ENCODE results near the gene EPHA8. TPM values are rescaled to one million over a fixed set of nuclear protein-coding genes. Genes with fewer than 3 reads are reported as not detected.

EPHA8 gene
- total and polyA plus RNA-seq, 9 of the 15 experiments (the other 6 are each of a cell fraction or from before 2014, with no cell fraction given): not detected

DNA sequence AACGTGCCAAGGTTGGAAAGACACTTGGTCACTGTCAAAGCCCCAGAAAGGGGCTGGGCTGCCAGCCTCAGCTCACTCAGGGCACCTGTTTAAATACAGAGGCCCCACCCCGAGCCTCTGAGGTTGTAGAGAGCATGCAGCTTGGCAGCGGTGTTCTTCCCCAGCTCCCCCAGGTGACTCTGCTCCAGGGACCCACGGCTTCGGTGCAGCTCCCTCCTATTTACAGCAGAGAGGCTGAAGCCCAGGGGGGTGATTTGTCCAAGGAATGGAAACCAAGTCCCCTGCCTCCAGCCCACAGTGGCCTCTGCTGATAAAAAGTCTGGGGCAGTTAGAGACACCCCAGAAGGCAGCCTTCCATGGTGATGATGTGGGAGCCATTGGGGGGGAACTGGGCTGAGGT lies 64.0 kb downstream of the EPHA8 start:
- DNase-seq (ENCODE audit: extremely low read depth in 1 of 4, low spot score in 3 of 4) (no peak), FAIRE-seq (no peak), ATAC-seq (no peak)
- no peaks in the 10 kb centered on the region for H3K9me3 ChIP-seq (replicated peaks; ENCODE audit: control insufficient read depth, insufficient read depth, low read depth, low read length)
- TF ChIP-seq ESRRB (CRISPR knock-in tag; IDR thresholded peaks at IDR 0.05; ENCODE audit: borderline replicate concordance): no peak
- TF ChIP-seq HOXB6 (CRISPR knock-in tag; IDR thresholded peaks at IDR 0.05; ENCODE audit: borderline replicate concordance): no peak
- TF ChIP-seq SLC30A9 (CRISPR knock-in tag; IDR thresholded peaks at IDR 0.05): no peak
- no peak for TF ChIP-seq KLF13 (tag; IDR thresholded peaks at IDR 0.05; ENCODE audit: borderline replicate concordance, low read depth)
- POLR2A ChIA-PET: interaction anchor here (0.6 to 1.8 kb wide), 2 partner anchors 9 to 16 kb away, joined by 4 to 5 read pairs; partner anchors contain the start of gene C1QA
- no TSS peak for BruUV-seq (replicated peaks)
- H3K4me1 ChIP-seq (replicated peaks in 1 of 2; ENCODE audit: control insufficient read depth in 2 of 2, insufficient read depth in 2 of 2, low read length in 2 of 2): no peaks in the 10 kb centered on the region
- 0% methylated on average over 5 of the region's 5 CpGs for WGBS (ENCODE audit: insufficient coverage, low coverage, missing lambda C conversion rate)
- peaks cover 18 to 70% of the 10 kb centered on the region in 2 experiments for H3K27me3 ChIP-seq (ENCODE audit: control insufficient read depth in 2 of 2, insufficient read depth in 2 of 2, low read length in 2 of 2)
- in situ Hi-C loops (cut with MboI): no loop called here
- no peak overlapping the region for H3K27ac ChIP-seq (ENCODE audit: extremely low read depth, low read depth, low read length)
- H3K4me3 ChIP-seq: no peak overlapping the region
- no peak overlapping the region for H2AFZ ChIP-seq (ENCODE audit: low read depth, low read length)
- H4K20me1 ChIP-seq (replicated peaks; ENCODE audit: control insufficient read depth, insufficient read depth, low read length): peaks cover 16% of the 10 kb centered on the region
- intact Hi-C loops (cut with micrococcal nuclease): no loop called here
- CTCF ChIA-PET (ENCODE audit: low intra/inter-chr PET ratio): no interaction called here
- no peak overlapping the region for H3K9ac ChIP-seq (ENCODE audit: insufficient read depth in 1 of 2, low read depth in 2 of 2, low read length in 2 of 2)
- no peak overlapping the region for H3K4me2 ChIP-seq (ENCODE audit: insufficient read depth, low read length)
- no peaks in the 10 kb centered on the region for H3K9me1 ChIP-seq (ENCODE audit: control insufficient read depth, insufficient read depth, low read length)
- no peaks in the 10 kb centered on the region for H3K36me3 ChIP-seq (ENCODE audit: control insufficient read depth, insufficient read depth, low read length)
- no peaks in the 10 kb centered on the region for H3K79me2 ChIP-seq (ENCODE audit: control insufficient read depth, insufficient read depth, low read length)

DNA sequence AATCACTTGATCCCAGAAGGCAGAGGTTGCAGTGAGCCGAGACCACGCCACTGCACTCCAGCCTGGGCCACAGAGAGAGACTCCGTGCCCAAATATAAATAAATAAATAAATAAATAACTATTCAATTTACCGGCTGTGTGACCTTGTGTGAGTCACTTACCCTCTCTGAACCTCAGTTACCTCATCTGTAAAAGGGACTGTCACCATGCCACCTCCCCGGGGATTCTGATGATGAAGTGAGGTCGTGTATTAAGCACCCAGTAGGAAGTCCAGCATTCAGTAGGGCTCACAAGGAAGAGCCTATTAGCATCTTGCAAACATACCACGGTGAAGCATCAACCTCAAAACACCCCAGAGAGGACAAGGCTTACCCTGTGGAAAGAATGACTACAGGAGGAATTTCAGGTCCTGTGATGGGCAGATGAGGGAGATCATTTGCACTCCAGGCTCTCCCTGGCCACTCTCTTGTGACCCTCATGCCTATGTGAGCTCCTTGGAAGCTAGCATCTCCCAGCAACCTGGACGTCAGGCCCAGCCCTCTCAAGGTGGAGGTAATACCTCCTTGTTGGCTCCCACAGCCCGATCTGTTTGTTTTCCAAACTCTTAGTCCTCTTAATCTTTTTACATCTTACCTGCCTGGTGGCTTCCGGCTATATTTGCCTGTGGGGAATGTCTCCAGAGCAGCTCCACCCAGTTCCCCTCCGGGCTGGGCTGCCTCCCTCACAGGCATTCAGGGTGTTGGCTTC lies 65.6 kb downstream of the EPHA8 start:
- no peak overlapping the region for H3K27ac ChIP-seq (ENCODE audit: extremely low read depth, low read depth, low read length)
- H3K4me2 ChIP-seq (ENCODE audit: insufficient read depth, low read length): no peak overlapping the region
- DNase-seq (ENCODE audit: extremely low read depth in 1 of 4, low spot score in 3 of 4) (no peak), ATAC-seq (no peak), FAIRE-seq (no peak)
- H3K9me3 ChIP-seq (replicated peaks; ENCODE audit: control insufficient read depth, insufficient read depth, low read depth, low read length): no peaks in the 10 kb centered on the region
- ChIA-PET CTCF (ENCODE audit: low intra/inter-chr PET ratio) (no interaction called here), POLR2A (interaction anchor here (0.6 to 0.7 kb wide), 2 partner anchors 16 to 19 kb away, joined by 3 read pairs; no protein-coding TSS in a partner anchor)
- no peak for TF ChIP-seq ZFX (CRISPR knock-in tag; IDR thresholded peaks at IDR 0.05)
- TF ChIP-seq RBM25 (IDR thresholded peaks at IDR 0.05; ENCODE audit: low read depth, low read length, severe bottlenecking): peak; percentile 91
- TF ChIP-seq SIN3A (IDR thresholded peaks at IDR 0.05; ENCODE audit: borderline replicate concordance in 2 of 2, control insufficient read depth in 1 of 2, low read depth in 2 of 2, low read length in 2 of 2): no peak
- no peak for TF ChIP-seq ZC3H8 (IDR thresholded peaks at IDR 0.05)
- TF ChIP-seq ZFP36 (IDR thresholded peaks at IDR 0.05; ENCODE audit: low read depth, low read length, partially characterized antibody): peak; percentile 74
- TF ChIP-seq BCOR (IDR thresholded peaks at IDR 0.05): peak; percentile 76
- TF ChIP-seq KDM1A (IDR thresholded peaks at IDR 0.05): peak; percentile 8 to 32; a peak in 1 of 4 replicates
- peak; percentile 62 for TF ChIP-seq ADNP (tag; IDR thresholded peaks at IDR 0.05)
- no peak for TF ChIP-seq ZNF584 (CRISPR knock-in tag; IDR thresholded peaks at IDR 0.05; ENCODE audit: low read depth)
- no peaks in the 10 kb centered on the region for H3K79me2 ChIP-seq (ENCODE audit: control insufficient read depth, insufficient read depth, low read length)
- WGBS (ENCODE audit: insufficient coverage, low coverage, missing lambda C conversion rate): 1% methylated on average over 11 of the region's 11 CpGs
- H3K9ac ChIP-seq (ENCODE audit: insufficient read depth in 1 of 2, low read depth in 2 of 2, low read length in 2 of 2): no peak overlapping the region
- H2AFZ ChIP-seq (ENCODE audit: low read depth, low read length): no peak overlapping the region
- no peaks in the 10 kb centered on the region for H3K4me1 ChIP-seq (replicated peaks in 1 of 2; ENCODE audit: control insufficient read depth in 2 of 2, insufficient read depth in 2 of 2, low read length in 2 of 2)
- no peak overlapping the region for H3K4me3 ChIP-seq
- in situ Hi-C loops (cut with MboI): no loop called here
- intact Hi-C loops (cut with micrococcal nuclease): no loop called here
- H3K36me3 ChIP-seq (ENCODE audit: control insufficient read depth, insufficient read depth, low read length): no peaks in the 10 kb centered on the region
- no peaks in the 10 kb centered on the region for H3K9me1 ChIP-seq (ENCODE audit: control insufficient read depth, insufficient read depth, low read length)
- H4K20me1 ChIP-seq (replicated peaks; ENCODE audit: control insufficient read depth, insufficient read depth, low read length): peaks cover 16% of the 10 kb centered on the region
- H3K27me3 ChIP-seq (ENCODE audit: control insufficient read depth in 2 of 2, insufficient read depth in 2 of 2, low read length in 2 of 2): peaks cover 21 to 72% of the 10 kb centered on the region in 2 experiments
- BruUV-seq (replicated peaks): no TSS peak

All from K562 (cell line).